Tibial nerve (tissue), 3 donors: ENCODE results near the gene NPLOC4.

Source experiments
- CTCF ChIP-seq, 5 experiments: fragments of 200-600 bp in 3 of 5; fragments of 450-650 bp in 2 of 5; sonication (generic) in 3 of 5; IDR thresholded peaks; one replicate each; pipeline ENCODE4 v1.5.1; 2016 to 2019; ENCODE audit warnings: antibody characterized with exemption in 5 of 5, mild to moderate bottlenecking in 3 of 5, moderate library complexity in 2 of 5
- POLR2A ChIP-seq, 2 donors: fragments of 450-650 bp; IDR thresholded peaks; one replicate each; pipeline ENCODE4 v1.6.1; 2017; ENCODE audit warnings: antibody characterized with exemption in 2 of 2, mild to moderate bottlenecking in 2 of 2, moderate library complexity in 2 of 2

- TF ChIP-seq CTCF (IDR thresholded peaks at IDR 0.05) (no peak), POLR2A (IDR thresholded peaks at IDR 0.05) (no peak)
These were observed 94.2 kb downstream of the NPLOC4 start for GRCh38 chr17:81542431-81543338.
